ENCODE measurements around the gene THAP12.
"Not testable (repeated sequence)": the region's sequence is repeated elsewhere in the genome, so short reads cannot be mapped to it uniquely, and the experiment has no call there.

Gene THAP12, protein sequence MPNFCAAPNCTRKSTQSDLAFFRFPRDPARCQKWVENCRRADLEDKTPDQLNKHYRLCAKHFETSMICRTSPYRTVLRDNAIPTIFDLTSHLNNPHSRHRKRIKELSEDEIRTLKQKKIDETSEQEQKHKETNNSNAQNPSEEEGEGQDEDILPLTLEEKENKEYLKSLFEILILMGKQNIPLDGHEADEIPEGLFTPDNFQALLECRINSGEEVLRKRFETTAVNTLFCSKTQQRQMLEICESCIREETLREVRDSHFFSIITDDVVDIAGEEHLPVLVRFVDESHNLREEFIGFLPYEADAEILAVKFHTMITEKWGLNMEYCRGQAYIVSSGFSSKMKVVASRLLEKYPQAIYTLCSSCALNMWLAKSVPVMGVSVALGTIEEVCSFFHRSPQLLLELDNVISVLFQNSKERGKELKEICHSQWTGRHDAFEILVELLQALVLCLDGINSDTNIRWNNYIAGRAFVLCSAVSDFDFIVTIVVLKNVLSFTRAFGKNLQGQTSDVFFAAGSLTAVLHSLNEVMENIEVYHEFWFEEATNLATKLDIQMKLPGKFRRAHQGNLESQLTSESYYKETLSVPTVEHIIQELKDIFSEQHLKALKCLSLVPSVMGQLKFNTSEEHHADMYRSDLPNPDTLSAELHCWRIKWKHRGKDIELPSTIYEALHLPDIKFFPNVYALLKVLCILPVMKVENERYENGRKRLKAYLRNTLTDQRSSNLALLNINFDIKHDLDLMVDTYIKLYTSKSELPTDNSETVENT

DNA sequence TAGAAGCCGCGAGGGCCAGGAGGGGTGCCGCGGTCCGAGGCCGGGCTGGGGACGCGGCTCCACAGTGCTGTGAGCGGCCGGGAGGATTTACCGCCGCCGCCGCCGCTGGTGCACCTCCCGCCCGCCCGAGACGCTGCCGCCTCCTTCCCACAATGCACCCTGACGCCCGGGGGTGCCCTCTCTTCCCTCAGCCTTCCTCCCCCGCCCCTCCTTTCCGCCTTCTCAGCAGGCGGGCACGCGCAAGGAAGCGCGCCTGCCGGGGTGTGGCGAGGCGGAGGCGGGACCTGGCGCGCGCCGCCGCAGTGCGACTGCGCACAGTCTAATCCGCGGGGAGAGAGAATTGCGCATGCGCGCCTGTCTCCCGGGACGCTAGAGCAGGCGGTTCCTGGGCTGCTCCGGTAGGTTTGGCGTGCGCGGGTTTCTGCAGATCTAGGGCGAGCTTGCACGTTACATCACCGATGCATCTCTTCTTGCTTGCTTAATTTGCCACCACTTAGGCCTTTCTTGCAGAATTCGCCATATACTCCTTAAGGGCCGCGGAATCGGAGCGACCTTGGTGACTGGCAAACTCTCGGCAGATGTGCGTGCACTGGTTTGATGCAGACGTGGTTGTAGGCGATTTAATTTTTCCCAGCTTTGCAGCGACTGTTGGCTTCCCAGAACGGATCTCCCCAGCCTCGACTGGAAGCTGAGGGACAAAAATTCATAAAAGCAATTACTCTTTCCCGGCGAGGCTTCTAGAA is at the start of gene THAP12, which contains the start of gene GVQW3:
Gene THAP12, minus strand, starts transcription at position 156 of the 743 bp plus-strand sequence. CDS start 296 bp downstream, outside the sequence.
Gene GVQW3, plus strand, starts transcription at position 347 of the 743 bp plus-strand sequence. CDS start 506 bp downstream, outside the sequence.
- peak; percentile 98 for DNase-seq

DNA sequence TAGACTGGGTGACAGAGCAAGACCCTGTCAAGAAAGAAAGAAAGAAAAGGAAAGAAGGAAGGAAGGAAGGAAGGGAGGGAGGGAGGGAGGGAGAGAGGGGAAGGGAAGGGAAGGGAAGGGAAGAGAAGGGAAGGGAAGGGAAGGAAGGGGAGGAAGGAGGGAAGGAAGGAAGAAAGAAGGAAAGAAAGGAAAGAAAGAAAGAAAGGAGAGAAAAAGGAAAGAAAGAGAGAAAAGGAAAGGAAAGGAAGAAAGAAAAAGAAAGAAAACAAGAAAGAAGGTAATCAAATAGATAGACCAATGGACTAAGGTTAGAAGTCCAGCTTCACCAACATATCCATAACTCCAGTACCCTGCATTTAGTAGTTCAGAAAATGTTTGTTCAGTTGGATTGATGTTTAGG is 45.7 kb upstream of the THAP12 start:
- no peak for DNase-seq

DNA sequence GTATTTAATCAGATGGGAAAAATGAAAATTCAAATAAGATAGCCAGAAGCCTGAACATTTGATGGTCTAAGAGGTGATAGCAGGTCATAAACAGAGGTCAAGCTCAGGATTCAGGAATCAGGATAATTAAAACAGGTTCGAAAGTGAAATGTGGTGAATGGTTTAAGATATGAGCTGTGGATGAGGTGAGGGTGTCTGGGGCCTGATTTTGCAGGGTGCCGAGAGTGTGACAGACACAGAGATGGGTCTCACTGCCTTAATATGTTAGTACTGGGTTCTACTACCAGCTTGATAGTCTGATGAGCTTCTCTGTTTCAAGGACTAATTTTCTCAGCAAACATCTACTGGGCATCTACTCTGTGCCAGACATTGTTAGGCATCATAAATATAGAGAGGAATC is 44.0 kb upstream of the THAP12 start:
- DNase-seq = no peak

DNA sequence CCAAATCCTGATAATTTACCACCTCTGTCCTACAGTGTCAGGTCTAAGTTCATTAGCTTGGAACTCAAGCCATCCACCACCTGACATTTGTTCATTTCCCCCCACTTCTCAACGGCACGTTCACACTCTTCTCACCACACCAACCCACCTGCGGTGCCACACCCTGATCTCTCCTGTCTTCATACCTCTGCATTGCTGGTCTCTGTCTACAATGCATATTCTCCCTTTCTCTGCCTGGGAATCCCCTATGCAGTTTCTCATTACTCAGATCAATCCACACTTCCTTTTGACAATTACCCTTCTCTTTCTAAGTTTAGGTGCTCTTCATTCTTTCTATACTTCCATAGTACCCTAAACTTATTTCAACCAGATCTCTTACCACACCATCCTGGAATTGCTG is 43.4 kb upstream of the THAP12 start:
- DNase-seq = no peak

DNA sequence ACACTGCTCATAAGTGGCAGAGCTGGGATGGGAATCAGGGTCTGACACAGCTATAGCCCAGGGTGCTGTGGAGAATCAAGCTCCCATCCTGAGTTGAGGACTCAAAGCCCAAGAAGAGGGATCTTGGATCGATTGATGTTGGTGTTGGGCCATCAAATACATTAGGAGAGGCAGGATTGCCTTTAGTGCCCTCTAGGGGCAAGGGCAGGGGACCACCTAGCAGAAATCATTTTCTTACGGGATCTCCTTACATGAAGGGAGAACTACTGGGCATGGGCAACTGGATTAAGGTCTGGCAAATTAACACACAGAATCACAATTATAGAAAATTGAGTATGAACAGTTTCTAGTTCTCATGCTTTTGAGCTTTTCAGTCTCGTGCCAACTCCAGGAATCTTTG is 39.0 kb upstream of the THAP12 start:
- DNase-seq = peak; percentile 5

DNA sequence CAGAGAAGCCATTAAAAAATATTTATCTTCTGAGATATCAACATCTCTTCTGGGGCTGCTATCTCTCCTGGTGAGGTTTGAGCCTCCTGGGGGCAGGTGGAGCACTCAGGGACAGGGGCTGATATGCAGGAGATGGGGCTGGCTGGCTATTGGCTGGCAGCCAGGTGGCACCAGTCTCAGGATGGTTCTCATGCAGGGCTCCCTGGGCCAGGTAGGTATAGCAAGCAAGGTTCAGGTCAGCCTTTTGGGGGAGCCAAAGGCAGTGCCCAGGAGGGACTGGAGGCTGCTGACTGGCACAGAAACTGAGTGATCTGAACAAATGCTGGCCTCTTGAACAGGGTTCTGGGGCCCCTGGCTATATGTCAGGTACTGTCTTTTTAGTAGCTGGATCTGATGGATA is 34.1 kb upstream of the THAP12 start:
- DNase-seq = no peak

DNA sequence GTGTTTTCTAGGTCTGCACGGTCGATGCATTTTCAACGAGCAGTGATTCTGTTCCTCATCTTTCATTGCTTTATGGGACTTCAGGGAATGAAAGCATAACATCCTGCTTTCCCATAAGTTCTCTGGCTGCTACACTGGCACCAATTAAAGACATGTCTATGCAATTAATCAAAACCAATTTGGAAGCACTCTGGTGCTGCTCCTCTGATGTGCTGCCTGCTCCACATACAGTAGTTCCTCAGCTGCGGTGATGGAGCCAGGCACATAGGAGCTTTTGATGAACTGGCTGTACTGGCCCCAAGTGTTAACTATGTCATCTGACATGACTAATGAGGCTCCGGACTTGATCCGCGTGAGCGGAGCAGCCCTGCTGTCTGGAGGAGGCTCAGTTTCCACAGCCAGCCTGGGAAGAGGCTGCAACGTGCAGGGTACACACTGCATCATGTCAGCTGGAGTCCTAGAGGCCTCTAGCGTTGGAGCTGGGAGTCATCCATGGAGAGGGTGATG is 30.0 kb upstream of the THAP12 start:
- DNase-seq = no peak

DNA sequence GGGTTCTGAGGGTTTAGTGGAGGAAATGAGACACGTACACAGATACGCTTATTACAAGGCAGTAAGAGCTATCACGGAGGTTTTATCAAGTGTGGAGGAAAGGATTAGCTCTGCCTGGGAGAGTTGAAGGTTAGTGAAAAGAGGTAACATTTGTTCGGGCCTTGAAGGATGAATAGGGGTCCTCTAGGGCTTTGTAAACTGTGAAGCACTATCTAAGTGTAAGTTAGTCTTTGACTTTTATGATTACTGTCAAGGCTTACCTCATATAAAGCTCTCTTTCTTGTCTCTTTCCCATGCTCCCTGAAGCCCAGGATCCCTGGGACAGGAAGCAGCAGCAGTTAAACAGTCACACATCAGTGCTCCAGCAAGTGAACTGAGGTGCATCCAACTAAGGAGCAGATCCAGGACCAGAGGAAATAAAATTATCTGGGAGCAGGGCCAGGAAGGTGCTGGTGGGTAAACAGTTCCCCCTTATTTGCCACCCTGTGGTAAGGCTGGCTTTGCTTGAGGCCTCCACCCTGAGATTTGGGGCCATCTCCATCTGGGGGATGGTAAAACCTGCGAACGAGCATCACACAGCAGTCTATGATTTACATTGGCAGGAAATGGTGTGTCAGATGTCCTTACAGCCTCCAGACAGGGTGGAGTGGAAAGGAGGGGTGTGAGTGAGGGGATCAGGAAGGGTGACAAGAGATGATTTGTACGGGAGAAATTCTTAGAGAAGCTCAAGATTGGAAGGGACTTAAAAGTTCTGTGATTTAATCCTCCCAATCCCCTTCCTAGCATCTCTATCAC is 27.4 kb upstream of the THAP12 start:
- no peak for DNase-seq

DNA sequence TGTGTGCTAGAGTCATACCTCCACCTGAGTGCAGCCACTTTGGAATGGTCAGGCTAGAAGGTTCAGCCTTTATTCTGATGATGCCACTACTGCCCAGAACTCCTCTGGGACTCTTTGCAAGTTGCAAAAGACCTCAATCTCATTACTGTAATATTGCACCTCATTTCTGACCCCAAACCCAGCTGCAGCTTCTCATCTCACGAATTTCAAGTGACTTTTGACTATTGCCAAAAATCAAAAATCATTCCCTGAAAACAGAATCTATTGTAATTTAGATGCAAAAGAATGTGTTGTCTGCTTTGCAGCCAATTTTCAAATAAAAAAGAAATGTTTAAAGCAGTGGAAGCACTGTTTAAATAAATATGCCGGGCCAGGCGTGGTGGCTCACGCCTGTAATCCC is 25.4 kb upstream of the THAP12 start:
- no peak for DNase-seq

DNA sequence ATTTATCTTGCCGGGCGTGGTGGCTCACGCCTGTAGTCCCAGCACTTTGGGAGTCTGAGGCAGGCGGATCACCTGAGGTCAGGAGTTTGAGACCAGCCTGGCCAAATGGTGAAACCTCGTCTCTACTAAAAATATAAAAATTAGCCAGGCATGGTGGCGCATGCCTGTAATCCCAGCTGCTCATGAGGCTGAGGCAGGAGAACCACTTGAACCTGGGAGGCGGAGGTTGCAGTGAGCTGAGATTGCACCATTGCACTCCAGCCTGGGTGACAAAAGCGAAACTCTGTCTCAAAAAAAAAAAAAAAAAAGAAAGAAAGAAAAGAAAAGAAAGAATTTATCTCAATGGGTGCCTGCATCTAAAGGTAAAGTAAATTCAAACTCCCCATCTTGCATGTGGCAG is 20.6 kb upstream of the THAP12 start:
- not testable (repeated sequence) for DNase-seq

DNA sequence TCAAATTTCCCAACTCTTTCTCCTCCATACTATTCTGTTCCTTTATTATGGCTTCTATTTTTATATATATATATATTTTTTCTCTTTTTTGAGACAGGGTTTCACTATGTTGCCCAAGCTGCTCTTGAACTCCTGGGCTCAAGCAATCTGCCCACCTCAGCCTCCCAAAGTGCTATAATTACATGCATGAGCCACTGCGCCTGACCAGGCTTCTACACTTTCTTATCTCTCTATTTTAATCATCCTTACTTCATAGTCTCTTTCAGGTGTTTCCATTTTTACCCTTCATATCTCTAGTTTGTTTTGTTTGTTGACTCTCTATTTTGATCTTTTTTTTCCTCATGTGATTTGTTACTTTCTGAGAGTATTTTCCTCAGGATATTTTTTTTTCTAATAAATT is 20.0 kb upstream of the THAP12 start:
- DNase-seq = no peak

DNA sequence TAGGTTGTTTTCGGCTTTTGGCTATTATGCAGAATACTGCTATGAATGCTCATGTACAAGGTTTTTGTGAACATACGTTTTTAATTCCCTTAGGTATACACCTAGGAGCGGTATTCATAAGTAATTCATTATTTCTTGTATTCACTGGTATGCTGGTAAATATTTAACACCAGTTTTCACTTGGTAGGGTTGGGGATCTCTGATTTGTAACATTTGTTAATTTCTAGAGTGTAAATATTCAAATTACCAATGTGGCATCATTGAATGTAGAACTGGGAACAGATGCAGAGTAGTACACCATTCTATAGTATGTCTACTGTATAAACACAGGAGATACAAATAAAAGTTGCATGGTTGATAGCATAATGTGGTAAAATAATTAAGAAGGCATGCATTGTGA is 16.5 kb upstream of the THAP12 start:
- no peak for DNase-seq

DNA sequence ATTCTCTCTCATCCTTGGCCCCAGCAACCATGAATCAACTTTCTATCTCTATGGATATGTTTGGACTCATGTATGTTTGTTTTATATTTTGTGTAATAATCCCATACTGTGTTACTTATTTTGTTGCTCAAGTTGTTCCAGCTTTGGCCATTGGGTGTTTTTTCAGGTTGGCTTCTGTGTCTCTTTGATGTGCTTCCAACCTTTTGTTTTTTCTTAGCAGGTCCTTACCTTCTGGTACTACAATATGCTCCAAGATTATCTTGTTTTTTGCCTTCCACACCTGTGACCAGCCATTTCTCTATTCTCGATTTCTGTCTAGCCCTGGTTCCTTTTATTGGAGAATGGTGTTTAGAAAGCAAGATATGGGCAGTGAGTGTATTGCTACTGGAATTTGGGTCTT is 14.4 kb upstream of the THAP12 start:
- DNase-seq = no peak

DNA sequence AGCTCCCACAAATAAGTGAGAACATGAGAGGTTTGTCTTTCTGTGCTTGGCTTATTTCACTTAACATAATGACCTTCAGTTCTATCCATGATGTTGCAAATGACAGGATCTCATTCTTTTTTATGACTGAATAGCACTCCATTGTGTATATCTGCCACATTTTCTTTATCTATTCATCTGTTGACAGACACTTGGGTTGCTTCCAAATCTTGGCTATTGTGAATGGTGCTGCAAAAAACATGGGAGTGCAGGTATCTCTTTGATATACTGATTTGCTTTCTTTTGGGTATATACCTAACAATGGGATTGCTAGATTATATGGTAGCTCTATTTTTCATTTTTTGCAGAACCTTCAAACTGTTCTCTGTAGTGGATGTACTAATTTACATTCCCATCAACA is 13.5 kb upstream of the THAP12 start:
- DNase-seq = no peak

DNA sequence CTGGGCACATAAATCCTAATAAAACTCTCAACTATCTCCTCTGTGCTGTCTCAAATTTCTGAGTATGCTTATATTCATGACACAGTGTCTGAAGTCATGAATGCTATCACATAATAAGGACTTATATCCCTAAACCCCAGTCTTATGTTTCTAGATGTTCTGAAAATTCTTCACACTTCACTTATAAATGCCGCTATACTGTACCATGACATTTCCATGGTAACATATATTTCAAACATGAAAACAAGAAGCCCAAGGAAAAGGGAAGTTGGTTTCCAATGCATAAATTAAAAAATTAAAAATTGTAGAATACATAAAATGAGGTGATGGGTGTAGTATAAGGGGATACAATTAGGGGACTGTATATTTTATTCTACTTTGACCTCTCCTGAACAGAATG is 11.9 kb upstream of the THAP12 start:
- no peak for DNase-seq

DNA sequence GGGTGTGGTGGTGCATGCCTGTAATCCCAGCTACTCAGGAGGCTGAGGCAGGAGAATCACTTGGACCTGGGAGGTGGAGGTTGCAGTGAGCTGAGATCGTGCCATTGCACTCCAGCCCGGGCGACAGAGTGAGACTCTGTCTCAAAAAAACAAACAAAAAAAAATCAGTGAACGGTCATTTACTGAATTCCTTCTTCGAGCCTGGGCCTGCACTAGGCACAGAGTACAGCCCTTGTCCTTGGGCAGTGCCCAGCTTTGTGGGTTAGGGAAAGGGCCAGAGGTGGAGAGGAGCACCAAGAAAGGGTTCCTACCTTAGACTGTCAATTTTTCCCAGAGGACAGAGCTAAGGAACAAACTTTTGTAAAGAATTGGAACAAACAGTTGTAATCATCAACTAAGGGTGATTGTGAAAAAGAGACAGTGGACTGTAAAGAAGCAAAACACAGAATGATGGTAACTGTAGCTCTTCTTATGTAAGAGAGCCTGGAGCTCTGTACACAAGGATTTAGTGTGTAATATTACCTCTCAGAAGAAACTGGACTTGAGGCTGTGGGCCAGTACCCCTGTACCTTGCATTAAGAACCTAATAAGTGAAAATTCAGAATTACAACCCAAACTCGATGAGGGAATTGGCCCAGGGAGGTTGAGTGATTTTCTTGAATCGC is 11.0 kb upstream of the THAP12 start:
- DNase-seq = no peak

DNA sequence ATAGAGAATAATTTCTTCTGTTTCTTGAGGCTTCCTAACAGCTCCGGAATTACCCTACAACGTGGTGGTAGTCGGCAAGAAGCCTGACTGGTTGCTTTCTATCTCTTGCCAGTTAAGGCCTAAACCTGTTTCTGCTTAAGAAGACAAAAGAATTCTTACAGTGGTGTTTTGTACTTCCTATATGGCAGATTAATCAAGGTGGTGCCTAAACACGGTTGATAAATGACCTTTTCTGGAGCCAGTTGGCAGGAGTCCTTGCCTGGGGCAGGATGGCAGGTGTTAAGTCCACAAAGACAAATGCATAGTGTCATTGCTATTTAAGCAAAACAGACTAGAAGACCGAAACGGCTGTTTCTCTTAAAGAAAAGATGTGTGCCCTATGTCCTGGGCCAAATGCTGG is 10.1 kb upstream of the THAP12 start:
- no peak for DNase-seq

DNA sequence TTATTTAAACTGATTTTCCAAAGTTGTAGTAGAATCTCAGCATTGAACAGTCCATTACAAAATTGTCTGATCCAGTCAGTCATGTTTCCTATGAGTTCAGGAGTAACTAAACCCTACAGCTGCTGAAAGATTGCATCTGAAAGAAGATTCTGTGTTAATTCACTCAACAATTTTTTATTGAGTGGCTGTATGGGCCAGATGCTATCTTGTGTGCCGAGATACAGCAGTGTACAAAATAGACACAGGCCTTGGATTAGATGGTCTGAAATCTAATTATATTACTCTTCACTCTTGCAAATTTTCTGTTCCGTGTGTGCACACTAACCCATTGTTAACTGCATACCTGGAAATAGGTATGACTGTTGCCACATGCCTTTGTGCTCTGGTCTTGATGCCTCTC is 7.5 kb upstream of the THAP12 start:
- no peak for DNase-seq

DNA sequence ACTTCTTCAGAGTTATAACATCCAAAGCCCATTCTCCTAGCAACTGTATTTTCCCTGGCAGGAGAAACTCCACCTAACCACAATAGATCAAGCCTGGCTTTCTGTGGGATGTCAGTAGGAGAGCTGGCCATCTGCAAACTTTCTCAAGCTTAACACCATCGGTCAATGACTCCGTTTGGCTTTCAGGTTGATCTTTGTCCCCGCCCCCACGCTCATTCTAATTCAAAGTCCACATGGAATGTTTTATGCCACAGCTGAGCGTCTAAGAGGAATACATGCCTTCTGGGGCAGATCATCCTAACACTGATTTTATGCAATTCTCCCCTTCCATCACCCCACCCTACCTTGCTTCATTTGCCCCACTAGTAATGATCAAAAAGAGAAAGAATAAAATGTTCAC is 5.0 kb upstream of the THAP12 start:
- DNase-seq = no peak

DNA sequence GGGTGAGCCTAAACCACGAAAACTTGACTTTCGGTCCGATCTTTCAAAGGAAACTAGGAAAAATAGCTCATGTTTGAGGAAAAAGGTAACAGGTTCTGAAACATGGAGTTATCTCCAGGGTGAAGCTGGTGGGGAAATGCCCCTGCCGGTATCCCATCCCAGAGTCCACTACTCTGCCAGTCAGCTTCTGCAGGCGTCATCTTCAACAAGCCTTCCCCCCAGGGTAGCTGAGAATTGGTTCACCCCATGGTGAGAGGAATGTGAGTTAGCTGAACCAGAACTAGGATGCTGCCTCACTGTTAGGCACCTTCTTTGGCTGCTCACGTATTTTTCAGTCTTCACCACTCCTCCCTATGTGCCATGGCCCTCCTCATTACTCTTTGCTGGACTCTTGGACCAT is 1.3 kb upstream of the THAP12 start:
- no peak for DNase-seq

DNA sequence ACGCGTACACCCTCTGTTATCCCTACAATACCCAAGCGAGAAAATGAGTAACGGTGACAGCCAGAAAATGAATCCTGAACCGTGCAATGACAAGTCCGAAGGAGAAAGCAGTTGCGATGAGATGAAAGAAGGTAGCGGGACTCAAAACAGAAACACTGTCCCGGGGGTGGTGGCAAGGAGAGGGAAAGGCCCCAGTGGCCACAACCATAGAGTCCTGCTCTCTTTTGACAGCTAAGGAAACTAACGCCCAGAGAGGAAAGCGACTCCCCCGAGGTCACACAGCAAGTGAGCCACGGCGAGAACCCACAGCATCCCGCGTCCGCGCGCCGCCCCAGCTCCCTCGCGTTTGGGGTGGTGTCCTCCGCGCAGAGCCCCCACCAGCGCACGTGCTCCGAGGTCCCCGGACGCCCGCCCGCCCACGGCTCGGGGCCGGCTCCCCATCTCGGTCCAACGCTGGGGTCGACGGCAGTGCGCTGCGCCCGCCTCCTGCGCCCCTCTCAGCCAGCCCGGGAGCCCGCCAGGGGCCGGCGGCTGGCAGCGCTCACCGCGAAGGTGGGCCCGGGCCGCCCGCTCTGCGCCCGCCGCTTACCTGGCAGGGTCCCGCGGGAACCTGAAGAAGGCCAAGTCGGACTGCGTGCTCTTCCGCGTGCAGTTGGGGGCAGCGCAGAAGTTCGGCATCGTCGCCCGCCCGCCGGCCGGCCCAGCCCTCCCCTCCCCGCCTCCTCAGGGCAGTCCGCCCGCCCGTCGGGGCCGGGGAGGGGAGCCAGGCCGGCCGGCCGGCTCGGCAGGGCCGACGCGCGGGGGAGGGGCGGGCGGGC is 564 bp downstream of the THAP12 start:
- peak; percentile 41 for DNase-seq

Measured in EL (cell line).